NCI-H2029 (cell line): ENCODE results near the gene GOLGA5.
"Not testable (repeated sequence)": the region's sequence is repeated elsewhere in the genome, so short reads cannot be mapped to it uniquely, and the experiment has no call there.

Experiments used
- DNase-seq: peaks from one replicate; lab custom pipeline; 2025; lab: John Stamatoyannopoulos, UW

Gene GOLGA5

DNA sequence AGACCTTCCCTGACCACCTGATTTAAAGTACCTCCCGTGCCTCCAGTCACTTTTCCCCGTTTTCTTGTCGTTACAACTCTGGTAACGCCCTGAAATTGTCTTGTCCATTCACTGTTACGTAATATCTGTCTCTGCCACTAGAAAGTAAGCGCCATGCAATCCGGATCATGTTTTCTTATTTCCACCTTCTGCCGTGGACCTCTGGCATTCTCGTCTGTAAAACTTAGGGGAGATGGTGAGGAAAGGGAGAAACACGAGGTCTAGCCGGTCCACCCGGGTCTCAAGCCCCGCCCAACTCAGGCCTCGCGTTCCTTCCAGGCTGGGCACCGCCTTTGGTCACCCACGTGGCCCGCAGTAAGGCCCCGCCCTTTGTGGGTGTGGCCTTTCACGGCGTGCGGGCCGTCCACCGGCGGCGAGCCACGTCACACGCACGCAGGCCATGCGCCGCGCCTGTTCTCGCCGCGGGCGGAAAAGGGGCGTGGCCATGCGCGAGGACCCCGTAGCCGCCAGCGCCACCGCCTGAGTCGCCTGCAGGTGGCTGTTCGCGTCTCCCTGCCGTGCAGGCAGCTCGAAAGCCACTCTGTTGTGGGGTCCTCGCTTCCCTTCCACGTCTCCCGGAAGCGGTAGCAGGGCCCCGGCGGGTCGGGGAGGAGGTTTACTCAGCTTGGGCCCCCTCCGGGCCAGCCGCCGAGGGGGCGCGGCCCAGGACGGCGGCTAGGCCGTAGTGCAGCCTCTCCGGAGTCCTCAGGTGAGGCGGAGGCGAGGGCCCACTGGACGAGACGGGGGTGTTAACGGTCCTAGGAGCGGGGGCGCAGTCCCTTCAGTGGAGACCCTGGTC is at the start of gene GOLGA5:
GOLGA5 (plus strand) TSS at position 597 of the 838 bp plus-strand sequence. CDS start 3,133 bp downstream, outside the sequence.
- peak; percentile 96 for DNase-seq

- no peak for DNase-seq
These were observed 46.3 kb upstream of the GOLGA5 start for GRCh38 chr14:92747701-92748258.

GRCh38 chr14:92748259-92749016 is 45.7 kb upstream of the GOLGA5 start, which contains the start of gene LGMN:
LGMN (minus strand) TSS chr14:92748627; CDS start chr14:92732786, 15,841 bp downstream.
- DNase-seq = peak; percentile 72

DNA sequence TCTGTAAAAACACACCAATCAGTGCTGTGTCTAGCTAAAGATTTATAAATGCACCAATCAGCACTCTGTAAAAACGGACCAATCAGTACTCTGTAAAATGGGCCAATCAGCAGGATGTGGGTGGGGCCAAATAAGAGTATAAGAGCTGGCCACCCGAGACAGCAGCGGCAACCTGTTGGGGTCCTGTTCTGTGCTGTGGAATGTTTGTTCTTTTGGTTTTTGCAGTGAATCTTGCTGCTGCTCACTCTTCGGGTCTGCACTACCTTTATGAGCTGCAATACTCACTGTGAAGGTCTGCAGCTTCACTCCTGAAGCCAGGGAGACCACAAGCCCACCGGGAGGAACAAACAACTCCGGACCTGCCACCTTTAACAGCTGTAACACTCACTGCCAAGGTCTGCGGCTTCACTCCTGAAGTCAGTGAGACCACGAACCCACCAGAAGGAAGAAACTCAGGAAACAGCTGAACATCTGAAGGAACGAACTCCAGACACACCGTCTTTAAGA is 43.8 kb upstream of the GOLGA5 start:
- DNase-seq = not testable (repeated sequence)

GRCh38 chr14:92750994-92751400 is 43.1 kb upstream of the GOLGA5 start:
- no peak for DNase-seq

DNA sequence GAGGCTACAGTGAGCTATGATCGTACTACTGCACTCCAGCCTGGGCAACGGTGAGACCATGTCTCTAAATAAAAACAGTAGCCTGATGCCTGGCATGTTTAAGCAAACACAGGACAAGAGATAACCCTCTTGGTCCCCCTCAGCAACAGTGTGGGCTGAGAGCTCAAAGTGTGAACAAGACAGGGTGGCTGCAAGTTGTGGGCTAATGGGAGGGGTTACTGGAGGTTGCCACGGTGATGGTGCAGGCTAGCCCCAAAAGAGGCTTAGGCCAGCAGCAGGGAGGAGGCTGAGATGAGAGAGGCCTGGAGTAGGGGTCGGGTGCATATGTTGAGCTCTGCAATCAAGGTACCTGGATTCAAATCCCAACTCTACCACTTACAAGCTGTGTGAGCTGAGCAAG is 42.3 kb upstream of the GOLGA5 start:
- DNase-seq = no peak

DNA sequence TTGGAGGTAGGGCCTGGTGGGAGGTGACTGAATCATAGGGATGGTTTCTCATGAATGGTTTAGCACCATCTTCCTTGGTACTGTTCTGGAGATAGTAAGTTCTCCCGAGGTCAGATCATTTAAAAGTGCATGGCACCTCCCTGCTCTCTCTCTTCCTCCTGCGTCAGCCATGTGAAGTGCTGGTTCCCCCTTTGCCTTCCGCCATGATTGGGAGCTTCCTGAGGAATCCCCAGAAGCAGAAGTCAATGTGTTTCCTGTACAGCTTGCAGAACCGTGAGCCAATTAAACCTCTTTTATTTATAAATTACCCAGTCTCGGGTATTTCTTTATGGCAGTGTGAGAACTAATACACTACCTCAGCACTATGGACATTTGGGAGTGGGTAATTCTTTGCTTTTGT is 40.9 kb upstream of the GOLGA5 start:
- DNase-seq = no peak

DNA sequence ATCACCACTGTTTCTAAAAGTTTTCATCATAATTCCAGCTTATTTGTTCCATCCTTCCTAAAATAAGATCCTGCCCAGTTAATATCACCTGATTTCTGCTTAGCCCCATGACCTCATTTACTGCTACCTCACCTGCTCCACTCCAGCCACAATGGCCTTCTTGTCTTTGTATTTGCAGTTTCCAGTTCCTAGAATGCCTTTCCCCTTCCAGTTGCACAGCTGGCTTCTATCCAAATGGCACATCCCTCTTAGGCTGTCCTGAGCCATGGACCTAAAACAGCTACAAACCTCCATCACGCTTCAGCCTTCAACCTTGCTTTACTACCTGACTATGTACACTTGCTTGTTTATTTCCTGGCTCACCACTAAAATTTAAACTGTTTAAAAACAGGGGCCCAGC is 39.1 kb upstream of the GOLGA5 start:
- DNase-seq = peak; percentile 84

DNA sequence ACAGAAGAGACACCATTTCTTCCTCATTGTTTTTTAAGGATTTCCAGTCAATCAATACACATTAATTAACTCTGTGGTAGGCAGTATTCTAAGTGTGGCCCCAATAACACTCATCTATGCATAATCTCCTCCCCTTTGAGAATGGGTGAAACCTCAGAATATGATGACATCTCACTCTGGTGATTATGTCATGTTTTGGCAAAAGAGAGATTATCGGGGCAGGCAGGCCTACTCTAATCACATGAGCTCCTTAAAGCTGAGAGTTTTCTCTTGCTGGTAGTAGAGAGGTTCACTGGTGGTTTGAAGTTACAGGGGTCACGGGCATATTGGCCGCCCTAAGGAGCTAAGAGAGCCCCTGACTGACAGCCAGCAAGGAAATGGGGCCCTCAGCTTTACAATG is 38.6 kb upstream of the GOLGA5 start:
- DNase-seq = no peak

DNA sequence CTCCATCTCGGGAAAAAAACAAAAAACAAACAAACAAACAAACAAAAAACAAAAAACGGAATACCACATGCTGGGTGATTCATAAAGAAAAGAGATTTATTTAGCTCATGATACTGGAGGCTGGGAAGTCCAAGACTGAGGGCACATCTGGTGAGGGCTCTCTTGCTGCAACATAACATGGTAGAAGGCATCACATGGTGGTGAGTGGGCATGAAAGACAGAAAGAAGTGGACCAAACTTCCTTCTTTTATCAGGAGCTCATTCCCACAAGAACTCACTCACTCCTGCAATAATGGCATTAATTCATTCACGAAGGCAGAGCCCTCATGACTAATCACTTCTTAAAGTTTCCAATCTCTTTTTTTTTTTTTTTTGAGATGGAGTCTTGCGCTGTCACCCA is 37.7 kb upstream of the GOLGA5 start:
- DNase-seq = no peak

DNA sequence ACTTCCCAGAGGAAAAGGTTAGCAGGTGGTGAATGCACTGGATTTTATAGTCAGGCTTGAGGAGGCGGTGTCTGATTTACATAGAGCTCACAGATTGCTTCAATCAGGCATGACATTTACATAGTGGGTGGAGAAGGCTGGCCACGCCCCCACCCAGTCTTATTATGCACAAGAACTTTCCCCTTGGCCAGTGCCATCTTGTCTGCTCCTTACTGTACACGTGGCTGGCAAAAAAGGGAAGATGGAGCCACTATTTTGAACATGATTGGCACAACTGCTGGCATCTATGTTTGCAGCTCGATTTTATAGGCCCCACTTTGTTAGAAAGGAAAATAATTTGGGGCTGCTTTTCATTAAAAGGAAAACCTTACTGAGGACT is 34.8 kb upstream of the GOLGA5 start:
- DNase-seq = no peak

DNA sequence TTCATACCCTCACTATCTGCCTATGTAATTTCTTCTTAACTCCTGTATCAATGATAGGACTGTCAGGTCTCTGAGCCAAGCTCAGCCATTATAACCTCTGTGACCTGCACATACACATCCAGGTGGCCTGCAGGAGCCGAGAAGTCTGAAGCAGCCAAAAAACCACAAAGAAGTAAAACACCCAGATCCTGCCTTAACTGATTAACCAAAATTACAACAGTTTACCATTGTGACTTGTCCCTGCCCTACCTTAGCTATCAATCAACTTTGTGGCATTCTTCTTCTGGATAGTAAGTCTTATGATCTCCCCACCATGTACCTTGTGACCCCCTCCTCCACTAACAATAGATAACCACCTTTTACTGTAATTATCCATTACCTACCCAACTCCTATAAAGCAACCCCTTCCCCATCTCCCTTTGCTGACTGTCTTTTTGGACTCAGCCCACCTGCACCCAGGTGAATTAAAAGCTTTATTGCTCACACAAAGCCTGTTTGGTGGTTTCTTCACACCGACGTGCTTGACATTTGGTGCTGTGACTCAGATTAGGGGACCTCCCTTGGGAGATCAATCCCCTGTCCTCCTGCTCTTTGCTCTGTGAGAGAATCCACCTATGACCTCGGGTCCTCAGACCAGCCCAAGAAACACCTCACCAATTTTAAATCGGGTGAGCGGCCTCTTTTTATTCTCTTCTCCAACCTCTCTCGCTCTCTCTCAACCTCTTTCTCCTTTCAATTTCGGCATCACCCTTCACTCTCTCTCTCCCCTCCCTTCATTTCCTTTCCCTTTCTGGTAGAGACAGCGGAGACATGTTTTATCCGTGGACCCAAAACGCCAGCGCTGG is 34.2 kb upstream of the GOLGA5 start:
- no peak for DNase-seq

DNA sequence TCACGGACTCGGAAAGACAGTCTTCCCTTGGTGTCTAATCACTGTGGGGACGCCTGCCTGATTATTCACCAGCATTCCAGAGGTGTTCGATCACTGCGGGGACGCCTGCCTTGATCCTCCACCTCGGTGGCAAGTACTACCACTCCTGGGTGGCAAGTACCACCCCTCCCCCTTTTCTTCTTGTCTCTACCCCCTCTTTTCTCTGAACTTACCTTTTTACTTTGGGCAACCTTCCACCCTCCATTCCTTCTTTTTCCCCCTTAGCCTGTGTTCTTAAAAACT is 33.6 kb upstream of the GOLGA5 start:
- DNase-seq = no peak

DNA sequence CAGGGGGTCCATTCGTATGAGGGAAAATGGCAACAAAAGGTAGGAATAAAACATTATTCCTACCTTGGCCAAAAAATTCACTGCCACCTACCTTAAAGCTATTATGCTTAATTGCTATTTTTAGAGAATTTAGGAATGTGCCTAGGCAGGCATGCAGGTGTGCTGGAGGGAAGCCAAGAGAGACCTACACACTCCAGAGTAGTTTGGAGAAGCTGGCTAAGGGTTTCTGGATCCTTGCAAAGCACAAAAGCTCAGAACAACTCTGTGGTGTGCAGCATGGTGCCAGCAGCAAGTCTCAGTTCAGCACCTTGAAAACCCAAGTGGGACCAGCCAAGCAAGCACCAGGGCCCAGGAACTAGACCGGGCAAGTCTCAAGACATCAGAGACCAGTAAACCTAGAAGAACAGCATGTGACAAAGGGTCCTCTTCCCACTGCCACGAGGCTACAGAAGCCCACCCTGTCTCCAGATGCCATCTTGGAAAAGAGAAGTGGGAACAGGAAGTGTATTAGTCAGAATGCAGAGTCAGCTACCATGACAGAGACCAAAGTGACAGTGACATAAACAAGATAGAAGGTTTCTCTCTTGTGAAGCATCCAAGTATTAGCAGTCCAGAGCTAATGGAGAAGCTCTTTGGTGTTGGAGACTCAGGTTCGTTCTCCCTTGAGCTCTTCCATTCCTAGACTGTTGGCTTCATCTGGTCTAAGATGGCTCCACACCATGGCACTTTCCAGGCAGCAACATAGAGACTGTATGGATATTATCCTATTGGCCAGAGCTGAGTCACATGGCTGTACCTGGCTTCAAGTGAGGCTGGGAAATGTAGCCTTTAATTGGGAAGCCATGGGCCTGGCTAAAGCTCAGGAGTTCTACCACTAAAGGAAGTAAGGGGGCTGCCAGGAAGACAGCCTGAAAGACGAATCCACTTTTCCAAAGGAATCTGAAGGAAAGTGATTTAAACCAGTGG is 30.2 kb upstream of the GOLGA5 start:
- DNase-seq = not testable (repeated sequence)

GRCh38 chr14:92768236-92768635 is 25.9 kb upstream of the GOLGA5 start:
- DNase-seq = not testable (repeated sequence)

DNA sequence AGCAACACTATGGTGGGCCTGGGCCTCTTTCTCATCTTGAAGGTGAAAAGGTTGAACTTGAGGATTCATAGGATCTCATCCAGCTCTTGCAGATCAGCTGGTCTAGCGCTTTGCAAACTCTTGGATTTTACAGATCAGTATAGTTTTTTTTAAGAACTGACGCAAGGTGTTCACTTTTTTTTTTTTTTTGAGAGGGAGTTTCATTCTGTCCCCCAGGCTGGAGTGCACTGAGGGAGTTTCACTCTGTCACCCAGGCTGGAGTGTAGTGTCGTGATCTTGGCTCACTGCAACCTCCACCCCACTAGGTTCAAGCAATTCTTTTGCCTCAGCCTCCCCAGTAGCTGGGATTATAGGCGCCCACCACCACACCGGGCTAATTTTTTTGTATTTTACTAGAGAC is 25.3 kb upstream of the GOLGA5 start:
- DNase-seq = no peak

DNA sequence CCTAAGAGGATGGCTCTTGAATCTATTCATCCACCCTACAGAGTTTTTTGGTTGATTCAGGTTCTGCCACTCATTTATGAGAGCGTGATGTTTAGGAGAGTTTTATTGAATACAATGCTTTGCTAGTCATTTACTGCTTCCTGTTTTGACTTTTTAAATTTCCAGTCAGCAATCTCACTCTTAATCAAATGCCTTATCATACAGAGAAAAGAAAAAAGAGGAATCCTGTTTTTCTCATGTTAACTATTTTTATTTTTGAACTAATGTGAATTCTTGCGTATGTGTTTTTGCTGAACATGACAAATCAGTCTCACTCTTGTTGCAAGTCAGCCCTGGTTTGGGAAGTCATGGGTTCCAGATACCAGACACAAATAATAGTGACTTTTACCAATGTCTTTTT is 23.6 kb upstream of the GOLGA5 start:
- no peak for DNase-seq

DNA sequence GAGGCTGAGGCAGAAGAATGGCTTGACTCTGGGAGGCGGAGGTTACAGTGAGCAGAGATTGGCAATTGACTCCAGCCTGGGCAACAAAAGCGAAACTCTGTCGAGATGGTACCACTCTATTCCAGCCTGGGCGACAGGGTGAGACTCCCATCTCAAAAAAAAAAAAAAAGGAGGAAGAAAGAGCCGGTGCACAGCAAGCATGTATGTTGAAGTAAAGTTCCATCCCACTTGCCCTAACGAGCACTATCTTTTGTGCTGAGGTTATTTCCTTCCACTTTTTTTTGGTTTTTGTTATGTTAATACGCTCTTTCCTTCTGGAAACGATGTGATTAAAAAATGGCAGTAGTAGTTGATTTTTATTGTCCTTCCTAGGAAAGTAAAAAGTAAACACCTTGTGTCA is 19.5 kb upstream of the GOLGA5 start:
- DNase-seq = no peak

GRCh38 chr14:92775292-92775691 is 18.8 kb upstream of the GOLGA5 start:
- DNase-seq = not testable (repeated sequence)

DNA sequence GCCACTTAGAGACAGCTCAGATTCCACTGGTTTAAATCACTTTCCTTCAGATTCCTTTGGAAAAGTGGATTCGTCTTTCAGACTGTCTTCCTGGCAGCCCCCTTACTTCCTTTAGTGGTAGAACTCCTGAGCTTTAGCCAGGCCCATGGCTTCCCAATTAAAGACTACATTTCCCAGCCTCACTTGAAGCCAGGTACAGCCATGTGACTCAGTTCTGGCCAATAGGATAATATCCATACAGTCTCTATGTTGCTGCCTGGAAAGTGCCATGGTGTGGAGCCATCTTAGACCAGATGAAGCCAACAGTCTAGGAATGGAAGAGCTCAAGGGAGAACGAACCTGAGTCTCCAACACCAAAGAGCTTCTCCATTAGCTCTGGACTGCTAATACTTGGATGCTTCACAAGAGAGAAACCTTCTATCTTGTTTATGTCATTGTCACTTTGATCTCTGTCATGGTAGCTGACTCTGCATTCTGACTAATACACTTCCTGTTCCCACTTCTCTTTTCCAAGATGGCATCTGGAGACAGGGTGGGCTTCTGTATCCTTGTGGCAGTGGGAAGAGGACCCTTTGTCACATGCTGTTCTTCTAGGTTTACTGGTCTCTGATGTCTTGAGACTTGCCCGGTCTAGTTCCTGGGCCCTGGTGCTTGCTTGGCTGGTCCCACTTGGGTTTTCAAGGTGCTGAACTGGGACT is 15.1 kb upstream of the GOLGA5 start:
- not testable (repeated sequence) for DNase-seq
